ENCODE results near the gene SLC5A9.
"Not testable (repeated sequence)": the region's sequence is repeated elsewhere in the genome, so short reads cannot be mapped to it uniquely, and the experiment has no call there.

SLC5A9 gene

GRCh38 chr1:48222501-48223242 lies at the start of gene SLC5A9:
Gene SLC5A9, plus strand, starts transcription at chr1:48222716. Its CDS starts 21 bp downstream, at chr1:48222737.
- DNase-seq, result no peak

- DNase-seq, result no peak
These were observed 47.4 kb upstream of the SLC5A9 start for GRCh38 chr1:48175116-48175515.

GRCh38 chr1:48177257-48177656 lies 45.3 kb upstream of the SLC5A9 start:
- no peak for DNase-seq

GRCh38 chr1:48181669-48182367 lies 40.7 kb upstream of the SLC5A9 start:
- no peak for DNase-seq

- peak; percentile 98 for DNase-seq
These were observed 40.1 kb upstream of the SLC5A9 start for GRCh38 chr1:48182439-48182838.

- DNase-seq, result no peak
These were observed 36.1 kb upstream of the SLC5A9 start for GRCh38 chr1:48186306-48186839.

DNA sequence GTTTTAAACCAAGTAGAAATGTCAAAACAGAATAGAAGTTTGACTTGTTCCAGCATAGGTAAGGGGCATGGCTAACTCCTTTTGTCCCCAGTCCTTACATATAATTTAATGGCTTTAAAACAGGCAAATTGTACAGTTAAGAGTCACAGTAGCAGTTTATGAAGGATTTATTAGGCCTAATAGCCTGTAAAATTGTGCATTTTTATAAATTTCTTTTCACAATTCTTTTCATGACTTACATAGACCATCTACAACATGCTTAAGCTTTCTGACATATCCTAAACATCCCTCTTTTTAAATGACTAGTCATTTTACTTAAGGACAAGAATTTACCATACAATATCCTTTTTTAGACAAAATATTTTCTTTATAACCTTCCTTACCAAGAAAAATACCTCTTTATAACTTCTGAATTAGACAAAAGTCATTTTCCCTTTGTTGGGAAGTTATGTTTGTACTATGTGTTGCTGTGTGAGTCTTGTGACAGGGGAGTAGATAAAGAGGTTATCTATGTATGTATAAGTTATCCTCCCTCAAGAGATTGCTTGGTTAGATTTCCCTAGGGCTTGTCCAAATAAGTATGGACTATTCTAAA lies 34.5 kb upstream of the SLC5A9 start:
- no peak for DNase-seq

DNA sequence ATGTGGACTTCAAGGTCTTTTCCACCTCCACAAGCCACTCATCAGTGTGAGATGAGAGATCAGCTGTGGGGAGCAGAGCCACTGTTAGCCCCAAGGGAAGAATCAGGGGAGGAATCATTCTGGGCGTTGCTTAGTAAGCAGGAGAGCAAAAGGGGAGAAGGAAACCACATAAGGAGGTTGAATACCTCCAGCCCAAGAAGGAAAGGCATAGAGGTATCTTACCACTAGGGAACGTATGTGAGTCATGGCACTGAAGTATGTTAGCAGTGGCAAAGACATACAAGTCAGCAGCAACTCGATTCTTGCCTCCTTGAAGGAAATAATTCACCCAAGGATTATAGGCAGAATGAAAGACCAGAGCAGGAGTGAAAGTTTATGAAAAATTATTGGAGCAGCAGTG lies 31.6 kb upstream of the SLC5A9 start:
- no peak for DNase-seq

DNA sequence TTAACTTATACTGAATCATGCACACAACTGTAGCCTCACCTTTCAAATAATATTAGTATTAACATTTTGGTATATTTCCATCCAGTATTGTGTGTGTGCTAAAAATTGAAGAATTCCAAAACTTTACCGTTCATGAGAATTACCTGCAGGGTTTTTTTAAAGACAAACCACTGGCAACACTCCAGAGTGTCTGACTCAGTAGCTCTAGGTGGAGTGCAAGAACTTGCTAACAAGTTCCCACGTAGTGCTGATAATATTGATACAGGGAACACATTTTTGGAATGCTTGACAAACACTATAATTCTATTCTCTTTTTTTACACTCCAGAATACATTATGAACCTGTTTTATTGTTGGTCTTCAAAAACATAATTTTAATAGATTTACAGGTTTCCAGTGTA lies 27.7 kb upstream of the SLC5A9 start:
- no peak for DNase-seq

DNA sequence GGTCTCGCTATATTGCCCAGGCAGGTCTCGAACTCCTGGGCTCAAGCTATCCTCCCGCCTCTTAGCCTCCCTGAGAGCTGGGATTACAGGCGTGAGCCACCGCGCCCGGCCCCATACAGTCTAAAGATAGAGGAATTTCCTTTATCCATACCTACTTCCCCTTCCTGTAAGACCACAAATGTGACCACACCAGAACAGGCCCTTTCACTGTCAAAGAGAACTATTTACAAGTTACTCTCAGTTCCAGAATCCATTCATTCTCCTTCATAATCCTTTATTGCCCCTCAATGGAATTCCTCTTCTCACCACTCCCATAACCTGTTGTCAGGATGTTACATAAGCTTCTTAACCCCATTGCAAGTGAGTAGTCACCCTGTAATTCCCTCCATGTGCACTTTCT lies 26.3 kb upstream of the SLC5A9 start:
- no peak for DNase-seq

DNA sequence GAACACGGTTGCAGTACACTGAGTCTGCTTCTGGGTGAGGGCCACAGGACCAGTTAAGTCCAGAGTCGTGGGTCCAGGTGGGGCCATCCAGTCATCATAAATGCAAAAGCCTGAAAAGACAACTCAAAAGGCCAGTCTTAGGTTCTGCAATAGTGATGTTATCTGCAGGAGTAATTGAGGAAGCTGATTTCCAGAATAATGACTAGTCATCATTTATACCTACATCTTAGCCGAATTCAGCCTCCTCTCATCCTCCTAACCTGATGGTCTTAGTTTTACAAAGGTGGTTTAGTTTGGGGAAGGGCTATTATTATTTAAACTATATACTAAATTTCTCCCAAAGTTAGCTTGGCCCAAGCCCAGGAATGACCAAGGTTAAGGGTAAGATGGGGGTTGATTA lies 23.5 kb upstream of the SLC5A9 start:
- DNase-seq, result no peak

GRCh38 chr1:48200166-48200900 lies 22.2 kb upstream of the SLC5A9 start:
- DNase-seq, result no peak

DNA sequence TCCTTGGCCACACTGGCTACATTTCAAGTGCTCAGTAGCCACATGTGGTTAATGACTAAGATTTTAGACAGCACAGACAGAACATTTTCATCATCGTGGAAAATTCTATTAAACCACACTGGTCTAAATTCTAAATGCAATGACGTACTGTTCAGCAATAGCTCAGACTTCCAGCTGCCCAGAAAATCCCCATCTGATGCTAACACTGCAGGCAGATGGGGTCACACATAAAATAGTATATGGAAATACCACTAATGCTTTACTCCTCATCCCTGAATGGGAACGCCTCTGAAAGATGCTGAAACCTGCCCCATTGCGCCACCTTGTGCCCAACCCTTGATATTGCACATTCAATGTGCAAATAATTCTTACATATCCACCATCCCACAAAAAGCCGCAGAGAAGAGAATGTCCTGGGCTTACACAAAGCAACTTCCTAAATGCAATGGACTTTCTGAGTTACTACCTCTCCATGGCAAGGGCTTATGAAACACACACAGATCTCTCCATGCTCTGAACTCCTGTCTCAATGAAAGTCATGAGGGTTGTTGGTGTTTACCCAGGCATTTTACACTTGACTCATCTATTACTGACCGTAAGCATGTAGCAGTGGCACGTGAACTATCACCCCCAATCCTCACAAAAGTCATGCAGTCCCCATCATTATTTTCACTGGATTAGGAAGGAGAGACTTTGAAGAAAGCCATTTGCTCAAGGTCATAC lies 20.3 kb upstream of the SLC5A9 start:
- peak; percentile 43 for DNase-seq

GRCh38 chr1:48203287-48203900 lies 19.1 kb upstream of the SLC5A9 start:
- DNase-seq, result peak; percentile 37

DNA sequence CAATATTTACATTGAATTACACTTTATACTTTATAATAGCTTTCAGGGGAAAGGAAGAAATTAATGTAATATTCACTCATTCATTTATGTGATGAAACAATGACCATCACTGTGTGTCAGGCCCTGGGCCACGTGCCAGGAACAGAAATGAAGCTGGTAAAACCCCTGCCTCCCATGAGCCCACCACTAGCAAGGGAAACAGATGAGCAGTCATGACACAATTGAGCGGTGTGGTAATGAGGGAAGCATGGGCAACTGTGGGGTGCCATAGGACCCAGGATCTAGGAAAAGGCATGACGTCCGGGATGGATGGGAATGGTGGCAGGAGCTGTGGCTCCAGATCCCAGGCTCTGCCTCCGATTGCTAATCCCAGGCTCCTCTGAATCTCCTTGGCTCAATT lies 17.0 kb upstream of the SLC5A9 start:
- no peak for DNase-seq

DNA sequence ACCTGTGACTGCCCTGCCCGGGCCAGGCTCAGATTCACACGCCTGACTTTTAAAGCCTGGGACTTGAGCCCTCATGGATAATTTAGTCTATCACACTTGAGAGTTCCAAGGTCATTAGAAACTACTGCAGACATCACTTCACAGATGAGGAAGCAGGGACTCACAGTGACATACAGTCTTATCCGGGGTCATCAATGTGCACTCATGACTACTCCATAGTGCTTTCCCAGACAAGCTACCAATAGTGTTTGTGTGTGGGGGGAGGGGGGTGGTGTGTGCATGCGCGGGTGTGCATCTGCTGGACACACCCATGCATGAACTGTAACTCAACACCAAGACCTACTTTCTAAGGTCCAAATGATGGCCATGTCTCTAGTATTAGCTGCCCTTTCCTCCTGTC lies 16.1 kb upstream of the SLC5A9 start:
- no peak for DNase-seq

- DNase-seq, result no peak
These were observed 15.4 kb upstream of the SLC5A9 start for GRCh38 chr1:48207131-48207530.

DNA sequence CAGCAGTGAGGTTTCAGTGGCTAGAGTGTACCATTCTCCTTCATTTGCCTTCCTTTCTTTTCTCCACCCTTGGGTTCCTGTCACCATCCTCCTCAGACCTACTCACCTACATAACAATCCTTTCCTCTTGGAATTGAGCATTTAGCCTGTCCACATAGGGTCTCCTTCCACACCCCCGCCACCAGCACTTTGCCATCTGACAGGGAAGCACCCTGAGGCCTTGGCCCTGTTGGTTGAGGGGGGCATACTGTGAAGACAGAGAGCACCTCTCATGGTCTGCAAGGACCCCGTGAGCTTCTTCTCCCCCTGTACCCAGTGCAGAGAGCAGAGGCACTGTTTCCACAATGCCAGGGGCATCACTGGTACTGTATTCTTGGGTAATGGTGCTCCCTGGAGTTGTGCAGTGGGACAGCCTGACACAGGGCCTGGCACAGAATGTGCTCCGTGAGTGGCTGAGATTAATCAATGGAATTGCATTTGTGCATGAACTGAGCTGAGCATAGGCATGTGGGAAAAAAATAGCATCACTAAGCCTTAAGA lies 14.9 kb upstream of the SLC5A9 start:
- DNase-seq, result no peak

DNA sequence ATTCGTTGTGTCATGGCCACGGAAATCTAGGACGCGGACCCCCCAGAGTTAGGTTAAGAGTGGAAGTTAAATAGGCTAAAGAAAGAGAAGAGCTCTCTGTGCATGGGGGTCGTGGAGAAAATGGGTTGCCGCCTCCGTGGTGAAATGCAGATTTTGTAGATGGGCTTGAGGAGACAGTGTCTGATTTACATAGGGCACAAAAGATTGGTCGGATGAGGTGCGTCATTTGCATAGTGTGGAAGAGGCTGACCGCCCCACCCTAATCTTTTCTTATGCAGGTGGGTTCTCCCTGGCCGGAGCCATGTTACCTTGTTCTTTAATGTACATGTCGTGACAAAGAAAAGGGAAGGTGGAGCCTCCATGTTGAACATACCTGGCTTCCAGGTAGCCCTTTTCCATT lies 14.3 kb upstream of the SLC5A9 start:
- no peak for DNase-seq

DNA sequence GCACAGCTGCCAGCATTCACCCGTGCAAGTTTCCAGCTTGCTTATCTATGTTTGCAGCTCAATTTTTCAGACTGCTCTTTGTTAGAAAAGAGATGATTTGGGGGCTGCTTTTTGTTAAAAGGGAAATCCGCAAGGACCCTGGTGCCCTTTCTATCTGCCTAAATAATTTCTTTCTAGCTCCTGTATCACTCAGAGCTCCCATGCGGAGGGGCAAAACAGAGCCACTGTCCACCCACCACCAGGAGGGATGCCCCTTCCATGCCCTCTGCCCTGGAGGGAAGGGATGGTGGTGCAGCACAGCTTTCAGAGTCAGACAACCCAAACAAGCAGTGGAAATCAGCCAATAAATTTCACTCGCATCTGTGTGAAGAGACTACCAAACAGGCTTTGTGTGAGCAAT lies 13.9 kb upstream of the SLC5A9 start:
- no peak for DNase-seq

DNA sequence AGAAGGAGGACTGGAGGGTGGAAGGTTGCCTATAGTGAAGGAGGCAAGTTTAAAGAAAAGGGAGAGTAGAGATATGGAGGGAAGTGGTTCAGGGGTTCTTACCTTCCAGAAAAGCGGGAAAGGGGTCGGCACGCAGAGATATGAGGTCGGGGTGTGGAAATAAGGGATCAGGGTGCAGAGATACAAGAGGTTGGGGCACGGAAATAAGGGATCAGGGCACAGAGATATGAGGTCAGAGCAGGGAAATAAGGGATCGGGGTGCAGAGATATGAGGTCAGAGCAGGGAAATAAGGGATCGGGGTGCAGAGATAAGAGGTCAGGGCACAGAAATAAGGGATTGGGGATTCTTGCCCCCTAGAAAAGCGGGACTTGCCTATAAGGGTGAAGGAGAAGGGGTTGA lies 9.1 kb upstream of the SLC5A9 start:
- DNase-seq, result not testable (repeated sequence)

DNA sequence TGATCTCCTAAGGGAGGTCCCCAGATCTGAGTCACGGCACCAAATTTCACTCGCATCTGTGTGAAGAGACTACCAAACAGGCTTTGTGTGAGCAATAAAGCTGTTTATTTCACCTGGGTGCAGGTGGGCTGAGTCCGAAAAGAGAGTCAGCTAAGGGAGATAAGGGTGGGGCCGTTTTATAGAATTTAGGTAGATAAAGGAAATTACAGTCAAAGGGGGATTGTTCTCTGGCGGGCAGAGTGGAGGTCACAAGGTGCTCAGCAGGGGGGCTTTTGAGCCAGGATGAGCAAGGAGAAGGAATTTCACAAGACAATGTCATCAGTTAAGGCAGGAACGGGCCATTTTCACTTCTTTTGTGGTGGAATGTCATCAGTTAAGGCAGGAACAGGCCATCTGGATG lies 8.2 kb upstream of the SLC5A9 start:
- not testable (repeated sequence) for DNase-seq
